Gastrocnemius medialis (tissue), 4 donors: ENCODE results near the gene WDR7.

Experiments
- POLR2A ChIP-seq, 2 donors: fragments of 450-650 bp; IDR thresholded peaks; one replicate each; pipeline ENCODE4 v1.6.1; 2017; ENCODE audit warnings: antibody characterized with exemption in 2 of 2, mild to moderate bottlenecking in 2 of 2, moderate library complexity in 2 of 2
- TF ChIP-seq, protein P1 (sequence below), 5 experiments: fragments of 450-650 bp in 3 of 5; fragments of 200-600 bp in 2 of 5; sonication (generic) in 2 of 5; IDR thresholded peaks in 4 of 5; conservative IDR thresholded peaks in 1 of 5; 1 replicate in 4 of 5; 2 replicates in 1 of 5; pipeline ENCODE4 v1.5.1; 2016 to 2019; ENCODE audit warnings: antibody characterized with exemption in 5 of 5, mild to moderate bottlenecking in 3 of 5, moderate library complexity in 3 of 5

DNA sequence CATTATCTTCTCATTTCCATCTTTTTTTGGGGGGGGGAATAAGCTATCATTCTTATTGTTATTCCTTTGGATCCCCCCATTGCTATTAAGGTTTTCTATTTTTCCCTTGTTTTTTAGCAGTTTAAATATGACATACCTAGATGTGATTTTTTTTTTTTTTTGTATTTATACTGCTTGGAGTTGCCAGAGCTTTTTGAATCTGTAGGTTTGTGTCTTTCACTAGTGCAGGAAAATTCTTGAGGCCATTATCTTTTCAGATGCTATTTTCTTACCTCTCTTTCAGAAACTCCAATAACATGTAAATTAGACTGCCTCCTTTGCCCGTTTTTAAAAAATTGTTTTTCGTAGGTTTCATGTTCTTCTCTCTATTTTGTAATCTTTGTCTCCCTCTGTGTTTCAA lies 88.6 kb downstream of the WDR7 start:
- TF ChIP-seq, protein P1, sequence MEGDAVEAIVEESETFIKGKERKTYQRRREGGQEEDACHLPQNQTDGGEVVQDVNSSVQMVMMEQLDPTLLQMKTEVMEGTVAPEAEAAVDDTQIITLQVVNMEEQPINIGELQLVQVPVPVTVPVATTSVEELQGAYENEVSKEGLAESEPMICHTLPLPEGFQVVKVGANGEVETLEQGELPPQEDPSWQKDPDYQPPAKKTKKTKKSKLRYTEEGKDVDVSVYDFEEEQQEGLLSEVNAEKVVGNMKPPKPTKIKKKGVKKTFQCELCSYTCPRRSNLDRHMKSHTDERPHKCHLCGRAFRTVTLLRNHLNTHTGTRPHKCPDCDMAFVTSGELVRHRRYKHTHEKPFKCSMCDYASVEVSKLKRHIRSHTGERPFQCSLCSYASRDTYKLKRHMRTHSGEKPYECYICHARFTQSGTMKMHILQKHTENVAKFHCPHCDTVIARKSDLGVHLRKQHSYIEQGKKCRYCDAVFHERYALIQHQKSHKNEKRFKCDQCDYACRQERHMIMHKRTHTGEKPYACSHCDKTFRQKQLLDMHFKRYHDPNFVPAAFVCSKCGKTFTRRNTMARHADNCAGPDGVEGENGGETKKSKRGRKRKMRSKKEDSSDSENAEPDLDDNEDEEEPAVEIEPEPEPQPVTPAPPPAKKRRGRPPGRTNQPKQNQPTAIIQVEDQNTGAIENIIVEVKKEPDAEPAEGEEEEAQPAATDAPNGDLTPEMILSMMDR (IDR thresholded peaks at IDR 0.05 in 4 of 5, conservative IDR thresholded peaks at IDR 0.05 in 1 of 5): no peak
- no peak for TF ChIP-seq POLR2A (IDR thresholded peaks at IDR 0.05)
